Spleen (tissue), 11 donors: Measurements from ENCODE around the gene CMC1. TPM values are rescaled to one million over a fixed set of nuclear protein-coding genes. Genes with fewer than 3 reads are reported as not detected.

Source experiments
- DNase-seq: peaks from one replicate; pipeline ENCODE4 v3.0.0-alpha.2; 2020
- H3K27ac ChIP-seq, 8 donors: fragments of 200-600 bp; sonication (generic) in 7 of 8; 1 replicate in 4 of 8; 2 replicates in 4 of 8; pipeline versions ENCODE4 v1.5.0 to v1.8.0; 2016 to 2021; ENCODE audit warnings: inconsistent platforms in 4 of 8, mild to moderate bottlenecking in 4 of 8, moderate library complexity in 1 of 8
- H3K27me3 ChIP-seq, 7 donors: fragments of 200-600 bp; sonication (generic) in 6 of 7; replicated peaks in 1 of 7; 1 replicate in 4 of 7; 2 replicates in 3 of 7; pipeline versions ENCODE4 v1.5.0 to v1.8.0; 2016 to 2021; ENCODE audit warnings: inconsistent platforms in 3 of 7, mild to moderate bottlenecking in 1 of 7
- H3K36me3 ChIP-seq, 6 donors: fragments of 200-600 bp; sonication (generic) in 5 of 6; 1 replicate in 4 of 6; 2 replicates in 2 of 6; pipeline versions ENCODE4 v1.5.0 to v1.8.0; 2016 to 2021; ENCODE audit warnings: inconsistent platforms in 2 of 6
- H3K4me1 ChIP-seq, 6 donors: fragments of 200-600 bp; sonication (generic) in 5 of 6; 1 replicate in 3 of 6; 2 replicates in 3 of 6; pipeline versions ENCODE4 v1.5.0 to v1.8.0; 2016 to 2021; ENCODE audit warnings: inconsistent platforms in 3 of 6
- H3K4me3 ChIP-seq, 8 donors: fragments of 200-600 bp; sonication (generic) in 7 of 8; 1 replicate in 4 of 8; 2 replicates in 4 of 8; pipeline versions ENCODE4 v1.5.0 to v1.8.0; 2016 to 2021; ENCODE audit warnings: inconsistent platforms in 4 of 8, mild to moderate bottlenecking in 4 of 8, moderate library complexity in 2 of 8
- H3K9me3 ChIP-seq, 8 donors: fragments of 200-600 bp; sonication (generic) in 7 of 8; 1 replicate in 4 of 8; 2 replicates in 4 of 8; pipeline versions ENCODE4 v1.5.0 to v1.8.0; 2016 to 2021; ENCODE audit warnings: inconsistent platforms in 4 of 8
- CTCF ChIP-seq, 11 experiments: fragments of 200-600 bp in 7 of 11; fragments of 450-650 bp in 4 of 11; sonication (generic) in 4 of 11; IDR thresholded peaks in 8 of 11; conservative IDR thresholded peaks in 3 of 11; 1 replicate in 7 of 11; 2 replicates in 4 of 11; pipeline versions ENCODE4 v1.4.0 to v1.8.0; 2016 to 2021; ENCODE audit warnings: antibody characterized with exemption in 11 of 11, inconsistent platforms in 4 of 11, mild to moderate bottlenecking in 1 of 11
- POLR2A ChIP-seq, 3 donors: fragments of 450-650 bp; IDR thresholded peaks; one replicate each; pipeline ENCODE4 v1.5.1; 2017; ENCODE audit warnings: antibody characterized with exemption in 3 of 3, mild to moderate bottlenecking in 1 of 3
- POLR2AphosphoS5 ChIP-seq, 3 donors: sonication (generic); formaldehyde crosslinking; IDR thresholded peaks; one replicate each; pipeline ENCODE4 v1.5.1; 2017; ENCODE audit warnings: antibody characterized with exemption in 3 of 3
- WGBS, 5 donors: extraction: QIAGEN DNeasy Blood & Tissue Kit in 3 of 5; methylation state at CpG; one replicate each; pipeline versions ENCODE4 v1.1.5 to v1.1.7; 2013 to 2018; 5-methylcytosine and 5-hydroxymethylcytosine counted together
- intact Hi-C: fragments of 100-400 bp; cut with DNase I; formaldehyde crosslinking; loops from one replicate; pipeline ENCODE4 v1.15.0; 2023; ENCODE audit warnings: low total_unique reads
- polyA plus RNA-seq, 3 donors: library from polyadenylated mRNA; stranded (reverse); fragments of 200-250 nt; gene quantifications; one replicate each; pipeline ENCODE4 v1.2.1, GENCODE V29; 2013
- total RNA-seq, 7 donors: library from RNA; depleted of rRNA in 3 of 7; stranded (reverse); fragments of >200 nt in 3 of 7; fragmentation: NEBNext Ultra II Directional in 4 of 7; extraction: Animal tissue kit (Norgen Biotek cat#: 25700) in 4 of 7; gene quantifications; one replicate each; pipeline versions ENCODE4 v1.1.0 to v1.2.1, GENCODE V29; 2016 to 2021
- donor health status: healthy with polysubstance abuse.
- donor health status: DM: no; HTN: no; CAD: no; lungs with moderate emphysema.
- donor health status: DM: no; HTN: no; CAD: no.
- donor health status: Bipolar disorder and iron deficiency.
- donor health status: healthy.
- donor health status: DM: no; HTN: no; CAD: no.
- donor health status: DM: yes; HTN: yes; CAD: no.

The CMC1 gene
- total and polyA plus RNA-seq, 10 donors = 32.8 to 59.5 (median 39.9) TPM

- H3K27ac ChIP-seq = no peak overlapping the region
These were observed 26.0 kb upstream of the CMC1 start for GRCh38 chr3:28215407-28215806.

GRCh38 chr3:28218071-28218916 is 23.1 kb upstream of the CMC1 start:
- WGBS, 5 donors = 69 to 79% (median 78%) methylated on average over 3 of the region's 3 CpGs
- intact Hi-C loops = no loop called here
- Histone ChIP-seq H3K4me1 (no peaks in the 10 kb centered on the region), H3K27ac (no peak overlapping the region), H3K36me3 (no peaks in the 10 kb centered on the region), H3K9me3 (peaks cover 0 to 44% (median 26%) of the 10 kb centered on the region in 8 donors), H3K4me3 (no peak overlapping the region), H3K27me3 (peaks cover 0 to 4% (median 0%) of the 10 kb centered on the region in 7 donors)
- TF ChIP-seq CTCF (IDR thresholded peaks at IDR 0.05 in 8 of 11, conservative IDR thresholded peaks at IDR 0.05 in 3 of 11) (no peak), POLR2A (IDR thresholded peaks at IDR 0.05) (no peak), POLR2AphosphoS5 (IDR thresholded peaks at IDR 0.05) (no peak)
- DNase-seq = no peak

More at GRCh38 chr3:28215407-28215806, 26.0 kb upstream of the CMC1 start:
- H3K9me3 ChIP-seq = peaks cover 0 to 49% (median 30%) of the 10 kb centered on the region in 8 donors
- no peak overlapping the region for H3K4me3 ChIP-seq
- no peak for DNase-seq
- no peaks in the 10 kb centered on the region for H3K36me3 ChIP-seq
- peaks cover 0 to 17% (median 3%) of the 10 kb centered on the region in 6 donors for H3K4me1 ChIP-seq
- intact Hi-C loops = no loop called here
- TF ChIP-seq POLR2AphosphoS5 (IDR thresholded peaks at IDR 0.05) (no peak), CTCF (IDR thresholded peaks at IDR 0.05 in 8 of 11, conservative IDR thresholded peaks at IDR 0.05 in 3 of 11) (no peak), POLR2A (IDR thresholded peaks at IDR 0.05) (no peak)
- peaks cover 0 to under 1% (median 0%) of the 10 kb centered on the region in 7 donors for H3K27me3 ChIP-seq
- WGBS, 5 donors = 81 to 98% (median 90%) methylated on average over 3 of the region's 3 CpGs

GRCh38 chr3:28218917-28219198 is 22.6 kb upstream of the CMC1 start:
- H3K9me3 ChIP-seq = peaks cover 0 to 38% (median 23%) of the 10 kb centered on the region in 8 donors
- H3K27ac ChIP-seq = no peak overlapping the region
- H3K27me3 ChIP-seq = peaks cover 0 to 4% (median 0%) of the 10 kb centered on the region in 7 donors
- TF ChIP-seq POLR2AphosphoS5 (IDR thresholded peaks at IDR 0.05) (no peak), POLR2A (IDR thresholded peaks at IDR 0.05) (no peak), CTCF (IDR thresholded peaks at IDR 0.05 in 8 of 11, conservative IDR thresholded peaks at IDR 0.05 in 3 of 11) (no peak)
- DNase-seq = no peak
- no peaks in the 10 kb centered on the region for H3K36me3 ChIP-seq
- H3K4me3 ChIP-seq = no peak overlapping the region
- intact Hi-C loops = no loop called here
- no peaks in the 10 kb centered on the region for H3K4me1 ChIP-seq

- Histone ChIP-seq H3K27me3 (peaks cover 0 to 4% (median 0%) of the 10 kb centered on the region in 7 donors), H3K4me1 (no peaks in the 10 kb centered on the region), H3K27ac (no peak overlapping the region), H3K36me3 (no peaks in the 10 kb centered on the region), H3K4me3 (no peak overlapping the region), H3K9me3 (peaks cover 0 to 4% (median 0%) of the 10 kb centered on the region in 8 donors)
- no peak for DNase-seq
- 82 to 93% (median 86%) methylated on average over 4 of the region's 4 CpGs for WGBS, 5 donors
- intact Hi-C loops = no loop called here
- TF ChIP-seq POLR2A (IDR thresholded peaks at IDR 0.05) (no peak), POLR2AphosphoS5 (IDR thresholded peaks at IDR 0.05) (no peak), CTCF (IDR thresholded peaks at IDR 0.05 in 8 of 11, conservative IDR thresholded peaks at IDR 0.05 in 3 of 11) (no peak)
These were observed 17.0 kb upstream of the CMC1 start for GRCh38 chr3:28224430-28224829.
